Glutamatergic neuron (in vitro differentiated cells): Measurements from ENCODE around the gene SHB. TPM values are rescaled to one million over a fixed set of nuclear protein-coding genes. Genes with fewer than 3 reads are reported as not detected.
"Not testable (repeated sequence)": the region's sequence is repeated elsewhere in the genome, so short reads cannot be mapped to it uniquely, and the experiment has no call there.

Source experiments
- DNase-seq: peaks from one replicate; pipeline ENCODE4 v3.0.0; 2022
- H3K27ac Mint-ChIP-seq: one replicate; pipeline ENCODE4 v1.8.0; 2020; ENCODE audit warnings: mild to moderate bottlenecking, mixed read lengths, inconsistent platforms; ENCODE audit not compliant: unreplicated experiment
- H3K27me3 Mint-ChIP-seq: one replicate; pipeline ENCODE4 v1.8.0; 2020; ENCODE audit warnings: mild to moderate bottlenecking, moderate library complexity, mixed read lengths, inconsistent platforms; ENCODE audit not compliant: unreplicated experiment
- H3K36me3 Mint-ChIP-seq: one replicate; pipeline ENCODE4 v1.8.0; 2020; ENCODE audit warnings: mild to moderate bottlenecking, mixed read lengths, inconsistent platforms; ENCODE audit not compliant: unreplicated experiment
- H3K4me1 Mint-ChIP-seq: one replicate; pipeline ENCODE4 v1.8.0; 2020; ENCODE audit warnings: mild to moderate bottlenecking, low read depth, mixed read lengths, inconsistent platforms; ENCODE audit not compliant: unreplicated experiment
- H3K4me3 Mint-ChIP-seq: one replicate; pipeline ENCODE4 v1.8.0; 2020; ENCODE audit warnings: mild to moderate bottlenecking, mixed read lengths, inconsistent platforms; ENCODE audit not compliant: unreplicated experiment
- H3K9me3 Mint-ChIP-seq: one replicate; pipeline ENCODE4 v1.8.0; 2020; ENCODE audit warnings: mild to moderate bottlenecking, moderate library complexity, mixed read lengths, inconsistent platforms; ENCODE audit not compliant: unreplicated experiment
- CTCF ChIP-seq: fragments of 200-600 bp; sonication (generic); IDR thresholded peaks from one replicate; pipeline ENCODE4 v1.5.0; 2021; ENCODE audit not compliant: partially characterized antibody, unreplicated experiment
- total RNA-seq: library from RNA; stranded (reverse); fragmentation: NEBNext Ultra II Directional; extraction: Animal tissue kit (Norgen Biotek cat#: 25700); gene quantifications from one replicate; pipeline ENCODE4 v1.2.1, GENCODE V29; 2021; ENCODE audit not compliant: unreplicated experiment

Gene SHB
- total RNA-seq, 1 donor from 2014 or later, result 31.7 TPM

DNA sequence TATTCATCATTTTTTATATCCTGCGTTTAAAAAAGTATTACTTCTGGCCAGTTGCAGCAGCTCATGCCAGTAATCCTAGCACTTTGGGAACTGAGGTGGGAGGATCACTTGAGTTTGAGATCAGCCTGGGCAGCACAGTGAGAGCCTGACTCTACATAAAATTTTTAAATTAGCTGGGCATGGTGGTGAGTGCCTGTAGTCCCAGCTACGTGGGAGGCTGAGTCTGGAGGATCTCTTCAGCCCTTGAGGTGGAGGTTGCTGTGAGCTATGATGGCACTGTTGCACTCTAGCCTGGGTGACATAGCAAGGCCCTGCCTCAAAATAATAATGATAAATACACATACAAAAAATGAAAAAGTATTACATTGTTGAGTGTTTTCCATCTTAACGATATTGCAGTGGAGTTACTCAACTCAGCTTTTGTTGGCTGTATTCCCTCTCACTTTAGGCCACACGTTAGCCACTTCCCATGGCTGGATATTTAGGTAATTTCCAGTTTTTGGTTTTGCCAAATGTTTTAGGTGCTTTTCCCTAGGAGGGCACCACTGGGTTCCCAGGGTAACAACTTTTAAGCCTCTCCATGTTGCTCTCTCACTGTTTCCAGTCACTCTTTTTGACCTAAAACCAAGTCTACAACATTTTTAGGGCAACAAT lies 20.6 kb downstream of the SHB start:
- no peak for DNase-seq
- Mint-ChIP-seq H3K9me3 (peaks cover 4% of the 10 kb centered on the region), H3K27me3 (peaks cover 3% of the 10 kb centered on the region), H3K36me3 (no peaks in the 10 kb centered on the region), H3K4me3 (no peak overlapping the region), H3K27ac (no peak overlapping the region), H3K4me1 (peaks cover 14% of the 10 kb centered on the region)
- TF ChIP-seq CTCF, result no peak

DNA sequence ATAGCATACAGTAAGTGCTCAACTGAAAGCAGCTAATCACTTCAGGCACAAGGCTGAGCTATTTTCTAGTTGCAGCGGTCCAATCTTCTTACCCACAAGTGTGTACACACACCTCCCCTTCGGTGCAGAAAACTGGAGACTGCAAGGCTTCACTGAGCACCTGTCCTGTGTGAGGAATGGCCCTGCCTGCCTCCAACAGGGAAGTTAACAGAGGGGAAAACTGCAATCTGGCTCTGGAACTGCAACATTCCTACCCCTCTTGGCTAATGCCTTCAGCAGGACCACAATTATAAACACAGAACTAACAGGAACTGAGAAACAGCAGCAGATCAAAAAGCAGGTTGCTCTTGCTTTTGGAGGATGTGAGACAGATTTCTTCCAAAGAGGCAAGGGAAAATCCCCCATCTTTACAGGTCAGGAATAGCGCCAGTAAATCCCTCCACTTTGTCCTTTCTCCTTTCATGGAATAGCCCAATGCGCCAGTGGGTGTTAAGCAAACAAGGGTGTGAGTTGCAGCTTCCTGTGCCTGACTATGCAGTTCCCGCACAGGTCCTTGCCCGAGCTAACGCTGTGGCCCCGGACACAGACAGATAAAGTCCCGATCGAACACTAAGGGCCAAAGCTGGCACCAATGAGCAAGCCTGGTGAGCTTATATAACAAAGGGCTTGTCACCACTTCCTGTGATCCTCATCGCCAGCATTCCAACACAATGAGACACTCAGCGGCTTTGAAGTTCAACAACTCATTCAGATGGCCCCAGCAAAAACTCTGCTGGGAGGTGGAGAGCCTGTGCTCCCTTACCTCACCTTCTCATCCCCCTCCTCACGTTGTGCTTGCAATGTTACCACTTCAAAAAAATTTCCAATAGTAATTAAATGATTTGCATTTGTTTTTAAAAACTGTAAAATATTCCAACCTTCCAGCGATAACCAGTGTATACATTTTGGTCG lies 21.5 kb downstream of the SHB start:
- H3K36me3 Mint-ChIP-seq, result peaks cover 4% of the 10 kb centered on the region
- peaks cover 7% of the 10 kb centered on the region for H3K27me3 Mint-ChIP-seq
- H3K4me3 Mint-ChIP-seq, result no peak overlapping the region
- H3K4me1 Mint-ChIP-seq, result peaks cover 18% of the 10 kb centered on the region
- H3K27ac Mint-ChIP-seq, result no peak overlapping the region
- peaks cover 3% of the 10 kb centered on the region for H3K9me3 Mint-ChIP-seq
- no peak for TF ChIP-seq CTCF
- DNase-seq, result no peak

DNA sequence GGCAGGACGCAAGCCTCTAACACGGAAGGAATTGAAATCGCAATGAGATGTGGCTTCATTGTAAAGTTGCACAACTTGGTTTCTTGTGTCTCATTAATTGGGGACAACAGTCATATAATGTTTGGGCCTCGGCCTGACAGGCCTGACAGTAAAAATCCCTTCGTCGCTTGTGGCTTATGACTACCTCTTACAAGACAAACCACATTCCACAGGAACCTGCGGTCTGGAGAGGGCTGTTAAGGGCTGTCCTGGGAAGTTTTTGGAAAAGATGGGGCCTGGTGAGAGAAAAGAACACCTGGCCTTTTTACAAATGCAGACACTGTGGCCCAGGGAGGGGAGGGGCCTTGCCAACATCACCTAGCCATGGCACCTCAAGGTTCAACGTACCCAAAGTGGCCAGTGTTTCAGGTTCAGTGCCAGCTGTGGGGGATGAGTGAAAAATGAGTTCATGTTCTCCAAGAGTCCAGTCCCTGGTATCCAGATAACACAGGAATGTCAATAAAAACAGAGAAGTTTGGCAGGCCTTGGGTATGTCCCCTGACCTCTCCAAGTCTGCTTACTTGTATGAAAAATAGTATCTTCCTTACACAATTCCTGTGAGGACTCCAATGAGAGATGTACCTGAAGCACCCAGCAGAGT lies 22.2 kb downstream of the SHB start:
- H3K27me3 Mint-ChIP-seq, result peaks cover 7% of the 10 kb centered on the region
- peaks cover 4% of the 10 kb centered on the region for H3K36me3 Mint-ChIP-seq
- TF ChIP-seq CTCF, result no peak
- no peak for DNase-seq
- H3K4me3 Mint-ChIP-seq, result no peak overlapping the region
- peaks cover 15% of the 10 kb centered on the region for H3K4me1 Mint-ChIP-seq
- H3K9me3 Mint-ChIP-seq, result no peaks in the 10 kb centered on the region
- no peak overlapping the region for H3K27ac Mint-ChIP-seq

GRCh38 chr9:38045939-38046338 lies 23.1 kb downstream of the SHB start:
- H3K4me1 Mint-ChIP-seq, result peaks cover 18% of the 10 kb centered on the region
- H3K36me3 Mint-ChIP-seq, H3K27ac Mint-ChIP-seq, H3K4me3 Mint-ChIP-seq, H3K27me3 Mint-ChIP-seq, DNase-seq, H3K9me3 Mint-ChIP-seq: not testable (repeated sequence)

- Mint-ChIP-seq H3K9me3 (peaks cover 1% of the 10 kb centered on the region), H3K27ac (no peak overlapping the region), H3K4me1 (peaks cover 18% of the 10 kb centered on the region), H3K36me3 (peaks cover 4% of the 10 kb centered on the region), H3K4me3 (no peak overlapping the region), H3K27me3 (peaks cover 9% of the 10 kb centered on the region)
- DNase-seq, result no peak
- no peak for TF ChIP-seq CTCF
Measured at GRCh38 chr9:38044706-38045105, 24.3 kb downstream of the SHB start.
